ENCODE measurements around the gene SERP1.

DNA sequence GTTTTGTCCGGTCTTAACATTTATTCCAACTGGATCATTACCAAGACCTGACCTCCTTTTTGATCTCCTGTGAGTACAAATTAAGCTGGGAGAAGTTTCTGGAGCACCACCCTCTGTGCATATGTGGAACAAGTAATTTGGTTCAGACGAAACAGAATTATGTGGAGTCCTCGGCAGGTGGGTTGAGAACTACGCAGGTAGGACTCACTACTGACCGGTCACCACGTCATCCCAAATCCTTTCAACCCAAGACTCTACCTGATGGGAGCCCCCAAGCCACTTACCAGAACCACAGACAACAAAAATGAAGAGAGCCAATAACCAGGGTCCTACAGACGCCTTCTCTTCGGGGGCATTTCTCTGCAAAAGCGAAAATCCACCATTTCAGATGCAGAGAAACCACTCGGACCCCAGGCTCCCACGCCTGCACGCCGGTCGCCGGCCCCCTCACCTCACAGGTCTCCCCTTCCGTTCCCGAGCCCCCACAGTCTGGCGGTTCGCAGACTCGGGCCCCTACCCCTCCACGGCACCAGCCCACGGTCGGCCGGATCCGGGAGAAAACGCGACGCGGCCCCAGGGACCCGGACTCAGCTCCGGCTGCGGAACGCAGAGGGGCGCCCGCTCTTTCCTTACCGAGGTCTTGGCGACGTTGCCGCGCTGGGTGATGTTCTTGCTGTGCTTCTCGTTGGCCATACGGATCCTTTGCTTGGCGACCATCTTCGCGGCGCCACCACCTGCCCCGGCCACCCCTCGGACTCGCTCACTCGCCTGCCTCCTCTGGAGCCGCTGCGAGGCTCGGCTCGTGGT is 674 bp downstream of the SERP1 start:
- TF ChIP-seq POLR2A (IDR thresholded peaks at IDR 0.05; ENCODE audit: low read depth) (no peak), CTCF (IDR thresholded peaks at IDR 0.05) (no peak)

Measured in esophagus muscularis mucosa (tissue), 3 donors.